CD4-positive, alpha-beta T cell treated with Interleukin-12 subunit alpha and Interleukin-12 subunit beta, for 1 hour (primary cell): ENCODE data around the gene NEB.

ENCODE experiments used
- DNase-seq: peaks from one replicate; pipeline ENCODE4 v3.0.0-alpha.2; 2020

The NEB gene, protein sequence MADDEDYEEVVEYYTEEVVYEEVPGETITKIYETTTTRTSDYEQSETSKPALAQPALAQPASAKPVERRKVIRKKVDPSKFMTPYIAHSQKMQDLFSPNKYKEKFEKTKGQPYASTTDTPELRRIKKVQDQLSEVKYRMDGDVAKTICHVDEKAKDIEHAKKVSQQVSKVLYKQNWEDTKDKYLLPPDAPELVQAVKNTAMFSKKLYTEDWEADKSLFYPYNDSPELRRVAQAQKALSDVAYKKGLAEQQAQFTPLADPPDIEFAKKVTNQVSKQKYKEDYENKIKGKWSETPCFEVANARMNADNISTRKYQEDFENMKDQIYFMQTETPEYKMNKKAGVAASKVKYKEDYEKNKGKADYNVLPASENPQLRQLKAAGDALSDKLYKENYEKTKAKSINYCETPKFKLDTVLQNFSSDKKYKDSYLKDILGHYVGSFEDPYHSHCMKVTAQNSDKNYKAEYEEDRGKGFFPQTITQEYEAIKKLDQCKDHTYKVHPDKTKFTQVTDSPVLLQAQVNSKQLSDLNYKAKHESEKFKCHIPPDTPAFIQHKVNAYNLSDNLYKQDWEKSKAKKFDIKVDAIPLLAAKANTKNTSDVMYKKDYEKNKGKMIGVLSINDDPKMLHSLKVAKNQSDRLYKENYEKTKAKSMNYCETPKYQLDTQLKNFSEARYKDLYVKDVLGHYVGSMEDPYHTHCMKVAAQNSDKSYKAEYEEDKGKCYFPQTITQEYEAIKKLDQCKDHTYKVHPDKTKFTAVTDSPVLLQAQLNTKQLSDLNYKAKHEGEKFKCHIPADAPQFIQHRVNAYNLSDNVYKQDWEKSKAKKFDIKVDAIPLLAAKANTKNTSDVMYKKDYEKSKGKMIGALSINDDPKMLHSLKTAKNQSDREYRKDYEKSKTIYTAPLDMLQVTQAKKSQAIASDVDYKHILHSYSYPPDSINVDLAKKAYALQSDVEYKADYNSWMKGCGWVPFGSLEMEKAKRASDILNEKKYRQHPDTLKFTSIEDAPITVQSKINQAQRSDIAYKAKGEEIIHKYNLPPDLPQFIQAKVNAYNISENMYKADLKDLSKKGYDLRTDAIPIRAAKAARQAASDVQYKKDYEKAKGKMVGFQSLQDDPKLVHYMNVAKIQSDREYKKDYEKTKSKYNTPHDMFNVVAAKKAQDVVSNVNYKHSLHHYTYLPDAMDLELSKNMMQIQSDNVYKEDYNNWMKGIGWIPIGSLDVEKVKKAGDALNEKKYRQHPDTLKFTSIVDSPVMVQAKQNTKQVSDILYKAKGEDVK (N-terminal part only)

DNA sequence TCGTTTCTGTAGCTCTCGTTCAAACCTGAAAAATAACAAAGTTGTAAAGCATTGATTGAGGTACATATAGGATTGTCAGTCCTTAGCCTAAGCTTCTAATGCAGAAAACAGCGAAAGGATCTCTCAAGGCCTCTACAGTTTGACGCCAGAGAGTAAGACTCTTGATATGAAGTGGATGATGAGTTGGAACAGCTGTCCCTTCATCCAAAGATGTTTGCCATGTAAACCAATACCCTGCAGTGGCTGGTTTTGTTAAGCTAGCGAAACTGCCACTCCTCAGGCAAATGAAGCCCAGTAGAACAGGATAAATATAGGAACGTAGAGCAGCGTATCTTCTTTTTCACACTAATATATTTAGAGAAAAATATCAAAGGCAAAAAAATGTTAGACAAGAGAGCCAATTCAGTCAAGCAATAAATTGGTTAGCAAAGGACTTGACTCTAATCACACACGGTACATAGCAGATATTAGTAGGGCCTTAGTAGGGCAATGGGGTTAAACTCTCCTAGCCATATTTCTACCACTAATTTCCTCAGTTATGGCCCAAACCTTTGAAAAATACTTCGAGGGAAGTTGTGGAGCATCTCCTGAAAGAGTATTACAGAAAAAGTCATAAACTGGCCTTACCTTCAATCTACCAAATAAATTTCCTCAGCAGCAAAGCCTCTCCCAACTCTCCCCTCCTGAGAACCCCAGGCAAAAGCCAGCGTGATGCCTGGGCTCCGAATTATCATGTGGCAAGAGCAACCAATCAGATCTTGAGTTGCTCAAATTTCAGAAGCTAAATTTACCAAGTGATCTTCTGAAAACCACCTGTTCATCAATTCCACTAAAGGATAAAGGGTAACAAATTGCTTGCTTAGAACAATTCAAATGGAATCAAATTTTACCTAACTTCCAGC is at the start of gene NEB:
TSS of gene NEB (minus strand) at position 706 of the 902 bp plus-strand sequence. CDS start 1,320 bp downstream, outside the sequence.
- DNase-seq = no peak

DNA sequence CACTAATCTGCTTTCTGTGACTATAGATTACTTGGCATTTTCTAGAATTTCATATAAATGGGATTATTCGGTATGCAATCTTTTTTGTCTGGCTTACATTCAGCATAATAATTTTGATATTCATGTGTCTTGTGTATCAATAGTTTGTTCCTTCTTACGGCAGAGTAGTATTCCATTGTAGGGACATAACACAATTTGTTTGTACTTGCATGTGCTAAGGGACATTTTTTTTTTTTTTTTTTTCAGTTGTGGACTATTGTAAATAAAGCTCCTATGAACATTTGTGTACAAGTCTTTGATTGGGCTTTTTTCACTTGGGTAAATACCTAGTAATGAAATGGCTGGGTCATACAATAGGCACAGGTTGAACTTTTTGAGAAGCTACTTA is 48.9 kb upstream of the NEB start:
- DNase-seq = no peak

DNA sequence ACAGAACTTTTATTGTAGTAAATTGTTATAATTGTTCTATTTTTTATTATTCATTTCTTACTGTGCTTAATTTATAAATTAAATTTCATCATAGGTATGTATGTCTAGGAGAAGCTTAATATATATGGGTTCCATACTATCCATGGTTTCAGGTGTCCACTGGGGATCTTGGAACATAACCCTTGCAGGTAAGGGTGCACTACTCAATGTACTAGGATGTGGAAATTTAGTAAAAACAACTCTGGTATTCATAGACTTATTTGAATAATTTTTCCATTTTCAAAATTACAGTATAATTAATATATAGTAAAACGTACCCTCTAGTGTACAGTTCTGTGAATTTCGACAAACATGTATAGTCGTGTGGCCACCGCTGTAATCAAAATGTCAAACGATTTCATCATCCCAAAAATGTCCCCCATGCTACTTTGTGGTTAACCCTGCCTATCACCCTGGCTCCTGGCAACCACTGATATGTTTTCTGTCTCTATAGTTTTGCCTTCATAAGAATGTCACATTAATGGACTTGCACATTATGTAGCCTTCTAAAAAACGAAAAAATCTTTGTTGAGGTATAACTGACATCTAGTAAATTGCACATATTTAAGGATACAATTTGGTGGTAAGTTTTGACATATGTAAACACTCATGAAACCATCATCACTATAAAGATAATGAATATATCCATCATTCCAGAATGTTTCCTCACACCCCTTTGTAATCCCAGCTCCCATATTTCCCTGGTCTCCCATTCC is 48.3 kb upstream of the NEB start:
- no peak for DNase-seq

DNA sequence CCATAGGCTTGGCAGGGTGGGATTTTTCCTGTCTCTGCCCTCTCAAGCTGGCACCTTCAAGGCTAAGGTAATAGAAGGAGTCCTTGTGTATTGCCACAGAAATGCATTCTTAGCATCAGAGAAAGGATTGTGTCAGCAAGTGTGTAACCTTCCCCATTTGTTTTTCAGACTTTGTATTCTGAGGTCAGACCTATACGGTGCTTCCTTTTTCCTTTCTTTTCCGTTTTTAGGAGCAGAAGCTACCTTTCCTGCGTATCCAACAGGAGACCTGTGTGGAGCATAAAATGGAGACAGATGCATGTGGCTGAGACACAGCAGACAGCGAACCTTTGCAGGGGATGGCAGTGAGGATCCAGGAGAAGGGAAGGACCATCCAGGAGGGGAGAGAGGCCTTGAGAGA is 47.4 kb upstream of the NEB start:
- DNase-seq = no peak

DNA sequence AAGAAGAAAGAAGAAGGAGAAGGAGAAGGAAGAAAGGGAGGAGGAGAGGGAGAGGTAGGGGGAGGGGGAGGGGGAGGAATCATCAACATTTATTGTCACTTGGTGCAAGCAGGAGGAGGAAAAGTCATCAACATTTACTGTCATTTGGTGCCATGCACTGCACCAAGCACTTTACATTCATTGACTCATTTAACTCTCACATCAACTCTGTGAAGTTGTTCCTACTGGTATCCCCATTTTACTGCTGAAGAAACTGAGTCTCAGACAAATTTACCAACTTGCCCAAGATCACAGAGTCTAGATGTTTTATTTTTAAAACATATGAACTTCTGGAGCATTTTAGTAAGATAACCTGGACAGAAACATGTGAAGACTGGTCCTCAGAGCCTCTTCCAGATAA is 46.7 kb upstream of the NEB start:
- no peak for DNase-seq

DNA sequence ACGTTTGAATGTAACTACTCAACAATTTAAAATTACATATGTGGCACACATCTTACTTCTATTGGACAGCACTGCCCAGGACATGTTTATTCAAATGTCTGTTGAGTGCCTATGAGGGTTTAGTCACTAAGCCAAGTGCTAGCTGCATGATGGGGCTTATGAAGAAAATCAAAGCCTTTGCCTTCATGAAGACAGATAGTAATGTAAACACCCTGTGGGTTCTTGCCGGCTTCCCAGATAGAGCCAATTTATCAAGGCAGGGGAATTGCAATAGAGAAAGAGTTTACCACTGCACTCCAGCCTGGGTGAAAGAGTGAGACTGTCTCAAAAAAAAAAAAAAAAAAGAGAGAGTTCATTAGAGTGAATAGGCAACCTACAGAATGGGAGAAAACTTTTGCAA is 43.7 kb upstream of the NEB start:
- DNase-seq = no peak

DNA sequence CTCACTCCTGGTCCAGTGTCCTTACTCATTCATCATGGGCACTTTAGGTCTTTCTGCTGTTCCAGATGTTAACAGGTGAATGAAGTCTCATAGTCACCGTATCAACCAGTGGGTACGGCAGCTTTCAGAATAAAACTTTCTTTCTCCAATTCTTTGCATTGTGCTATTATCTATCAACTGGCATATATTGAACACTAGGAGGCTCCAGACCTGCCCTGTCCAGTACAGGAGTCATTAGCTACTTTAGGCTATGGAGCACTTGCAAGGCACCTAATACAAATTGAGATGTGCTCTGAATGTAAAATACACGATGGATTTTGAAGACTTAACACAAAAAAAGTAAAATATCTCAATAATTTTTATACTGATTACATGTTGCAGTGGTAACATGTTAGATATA is 43.2 kb upstream of the NEB start:
- DNase-seq = no peak

DNA sequence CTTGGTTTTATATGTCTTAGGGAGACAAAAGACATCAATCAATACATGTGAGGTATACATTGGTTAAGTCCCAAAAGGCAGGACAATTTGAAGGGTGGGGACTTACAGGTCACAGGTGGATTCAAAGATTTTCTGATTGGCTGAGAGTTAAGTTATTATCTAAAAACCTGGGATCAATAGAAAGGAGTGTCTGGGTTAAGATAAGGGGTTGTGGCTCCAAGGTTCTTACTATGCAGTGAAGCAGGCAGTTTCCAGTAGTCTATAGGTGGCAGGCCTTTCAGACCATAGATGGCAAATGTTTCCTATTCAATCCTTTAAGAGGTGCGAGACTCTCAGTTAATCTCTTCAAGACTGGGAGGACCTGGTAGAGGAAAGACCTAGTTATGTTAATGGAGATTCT is 42.1 kb upstream of the NEB start:
- DNase-seq = no peak

DNA sequence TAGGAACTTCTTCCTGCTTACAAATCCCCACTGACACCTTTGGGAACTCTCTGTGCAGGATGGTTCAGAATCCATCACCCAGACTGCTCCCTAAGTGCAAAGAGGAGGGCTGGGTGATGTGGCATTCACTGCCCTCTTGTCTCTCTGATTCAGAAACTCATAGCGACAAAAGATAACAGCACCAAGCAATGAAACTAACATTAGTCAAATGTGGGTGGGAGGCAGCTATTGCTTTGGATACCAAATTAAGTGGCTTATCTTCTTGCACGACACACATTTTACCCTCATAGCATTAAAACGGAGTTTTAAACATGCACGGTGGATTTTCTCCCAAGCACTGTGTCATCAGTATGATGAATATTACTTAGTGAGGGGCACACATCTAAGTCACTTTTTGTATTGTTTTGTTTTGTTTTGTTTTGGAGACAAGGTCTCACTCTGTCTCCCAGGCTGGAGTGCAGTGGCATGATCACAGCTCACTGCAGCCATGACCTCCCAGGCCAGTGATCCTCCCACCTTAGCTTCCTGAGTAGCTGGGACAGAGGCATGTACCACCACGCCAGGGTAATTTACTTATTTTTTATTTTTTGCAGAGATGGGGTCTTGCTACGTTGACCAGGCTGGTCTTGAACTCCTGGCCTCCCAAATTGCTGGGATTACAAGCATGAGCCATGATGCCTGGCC is 40.9 kb upstream of the NEB start:
- DNase-seq = no peak

DNA sequence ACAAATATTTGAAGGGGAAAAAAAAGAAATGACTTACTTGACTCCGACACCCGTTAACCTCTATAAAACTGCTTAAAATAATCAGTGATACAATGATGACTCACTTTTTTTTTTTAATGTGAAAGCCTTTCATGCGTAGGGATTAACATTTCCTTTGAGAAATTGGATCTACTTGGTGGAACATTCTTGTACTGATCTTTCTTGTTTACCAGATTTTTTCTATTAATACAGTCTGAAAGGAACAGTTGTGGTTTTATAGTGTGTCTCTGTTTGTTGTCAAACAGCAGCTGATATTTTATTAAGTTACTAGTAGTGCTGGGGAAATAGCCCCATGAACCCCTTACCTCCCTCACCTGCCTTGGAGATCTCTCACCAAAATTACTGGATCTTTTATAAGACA is 40.2 kb upstream of the NEB start:
- DNase-seq = no peak

DNA sequence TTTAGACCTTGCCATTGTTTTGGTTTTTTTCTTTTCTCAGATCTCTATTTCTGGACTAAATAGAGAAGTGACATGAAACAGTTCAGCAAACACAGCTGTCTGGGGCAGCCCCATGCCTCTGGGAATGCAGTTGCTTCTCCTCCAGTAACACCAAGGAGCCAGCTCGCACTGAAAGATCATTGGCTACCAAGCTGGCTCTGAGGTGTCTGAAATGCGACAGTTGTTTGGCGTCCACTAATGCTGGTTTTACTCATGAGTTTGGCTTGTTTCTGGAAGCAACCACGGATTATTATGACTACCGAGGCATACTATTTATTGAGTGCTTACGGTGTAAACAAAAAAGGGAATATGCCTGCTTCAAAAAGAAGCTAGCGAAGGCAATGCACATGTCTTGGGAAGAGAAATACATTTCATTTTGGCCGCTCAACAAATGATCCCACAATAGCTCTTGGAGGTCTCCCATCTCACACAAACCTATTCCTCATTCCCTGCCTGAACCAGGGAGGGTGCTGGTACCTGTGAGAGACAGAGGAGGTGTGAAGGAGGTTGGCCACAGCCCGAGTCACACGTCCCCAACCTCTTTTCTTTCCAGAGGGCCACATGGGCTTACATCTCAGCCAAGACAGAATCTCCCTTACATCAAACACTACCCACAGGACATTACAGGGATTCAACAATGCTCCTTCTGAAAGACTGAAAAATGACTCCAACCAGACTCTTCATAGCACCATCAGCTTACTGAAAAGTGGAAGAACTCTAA is 37.5 kb upstream of the NEB start:
- no peak for DNase-seq

DNA sequence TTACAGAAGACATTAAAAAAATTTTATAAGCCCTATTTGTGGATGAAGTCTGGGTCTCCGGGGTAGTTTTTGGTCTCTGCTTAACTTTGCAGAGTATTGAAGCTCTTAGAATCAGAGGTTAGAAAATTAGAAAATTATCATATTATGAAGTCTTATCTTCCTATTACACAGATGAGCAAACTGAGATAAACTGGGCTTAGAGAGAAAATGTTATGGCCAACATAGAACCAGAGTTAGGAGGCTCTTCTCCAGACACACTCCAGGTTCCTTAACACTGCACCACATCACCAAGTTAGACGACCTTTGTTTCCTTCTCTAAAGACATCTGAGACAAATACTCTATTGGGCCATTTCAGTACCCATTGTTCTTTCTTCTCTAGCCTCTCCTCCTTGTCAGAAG is 36.7 kb upstream of the NEB start:
- no peak for DNase-seq

DNA sequence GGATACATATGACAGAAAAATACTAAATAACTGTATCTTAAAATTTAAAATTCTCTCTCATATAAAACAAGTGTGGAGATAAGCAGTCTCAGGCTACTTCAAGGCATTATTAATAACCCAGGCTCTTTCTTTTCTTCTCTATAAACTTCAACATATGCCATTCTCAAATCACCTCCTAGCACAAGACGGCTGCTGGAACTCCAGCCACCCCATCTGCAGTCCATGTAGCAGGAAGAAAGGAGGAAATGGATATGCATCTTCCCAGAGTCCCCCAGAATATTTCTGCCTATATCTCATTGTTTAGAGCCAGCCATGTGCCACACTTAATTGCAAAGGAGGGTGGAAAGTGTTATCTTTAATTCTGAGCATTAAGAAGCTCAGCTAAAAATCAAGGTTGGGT is 35.3 kb upstream of the NEB start:
- DNase-seq = no peak

DNA sequence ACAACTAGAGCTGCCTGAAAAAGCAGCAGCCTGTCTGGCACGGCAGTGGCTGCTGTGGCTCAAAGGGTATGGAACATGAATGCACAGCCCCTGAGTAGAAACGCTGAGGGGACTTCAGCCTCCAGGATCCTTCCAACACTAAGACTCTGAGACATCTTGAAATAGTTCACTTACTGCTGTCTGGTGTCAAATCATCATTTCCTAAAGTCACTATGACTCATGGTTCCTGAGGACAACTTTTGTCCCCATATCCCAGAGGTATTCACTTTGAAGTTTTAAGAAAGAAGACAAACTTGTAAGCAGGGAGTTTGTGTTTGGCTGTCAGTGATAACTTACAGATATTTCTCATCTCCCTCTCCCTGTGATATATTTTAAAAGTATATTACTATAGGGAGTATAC is 33.3 kb upstream of the NEB start:
- no peak for DNase-seq

DNA sequence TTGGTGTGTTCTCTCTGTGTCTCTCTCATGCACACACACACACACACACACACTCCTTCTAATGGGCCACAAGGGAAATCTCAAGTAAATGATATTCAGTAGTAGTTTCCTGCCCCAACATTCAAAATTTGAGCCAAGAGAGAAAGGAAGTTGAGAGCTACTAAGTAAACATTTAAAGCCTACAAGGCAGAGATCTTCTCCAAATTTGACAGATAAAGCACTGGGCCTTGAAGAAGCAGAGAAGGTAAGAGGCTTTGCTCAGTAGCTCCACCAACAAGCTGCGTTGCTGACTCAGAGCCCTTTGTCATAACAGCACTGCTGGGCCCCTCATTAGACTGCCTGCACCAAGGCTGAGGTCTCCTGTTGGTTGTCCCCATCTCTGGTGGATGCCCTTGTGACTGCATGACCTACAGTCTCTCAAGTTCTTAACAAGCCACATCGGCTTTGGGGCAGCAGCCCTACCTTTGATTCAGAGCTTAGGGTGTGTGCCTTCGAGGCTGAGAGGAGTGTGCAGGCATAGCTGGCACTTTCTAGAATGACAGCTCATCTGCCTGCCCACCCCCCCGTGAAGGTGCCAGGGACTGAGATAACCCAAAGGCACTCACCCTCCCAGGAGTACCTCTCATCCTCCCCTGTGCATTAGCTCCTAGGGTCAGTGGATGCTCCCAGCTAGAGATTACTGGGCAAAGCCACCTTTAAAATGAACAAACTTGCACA is 32.3 kb upstream of the NEB start:
- no peak for DNase-seq

DNA sequence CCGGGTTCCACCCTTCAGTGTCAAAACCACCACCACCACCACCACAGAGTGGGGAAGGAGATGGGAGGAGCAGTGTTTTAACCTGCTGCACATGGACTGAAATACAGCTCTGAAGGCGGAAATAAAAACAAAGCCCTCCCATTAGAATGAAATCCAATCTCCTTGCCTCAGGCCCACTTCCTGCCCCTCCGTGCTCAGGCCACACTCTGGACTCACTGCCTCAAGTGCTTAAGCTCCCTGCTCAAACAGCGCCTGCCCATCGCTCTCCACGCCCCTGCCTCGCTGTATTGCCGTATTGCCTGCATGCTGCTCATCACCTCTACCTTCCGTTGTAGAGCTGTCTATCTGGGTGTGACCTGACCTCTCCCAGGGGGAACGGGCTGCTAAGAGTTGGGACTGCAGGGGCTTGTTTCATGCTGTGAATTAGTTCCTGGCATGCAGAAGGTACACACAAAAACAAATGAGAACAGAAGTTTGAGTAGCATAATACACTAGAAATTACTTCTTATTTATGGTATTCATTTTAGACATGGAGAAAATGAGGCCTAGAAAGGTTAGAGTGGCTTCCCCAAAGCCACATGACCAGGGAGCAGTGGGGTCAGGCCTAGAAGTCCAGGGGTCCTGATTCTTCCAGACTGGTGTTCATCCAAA is 31.6 kb upstream of the NEB start:
- DNase-seq = no peak

DNA sequence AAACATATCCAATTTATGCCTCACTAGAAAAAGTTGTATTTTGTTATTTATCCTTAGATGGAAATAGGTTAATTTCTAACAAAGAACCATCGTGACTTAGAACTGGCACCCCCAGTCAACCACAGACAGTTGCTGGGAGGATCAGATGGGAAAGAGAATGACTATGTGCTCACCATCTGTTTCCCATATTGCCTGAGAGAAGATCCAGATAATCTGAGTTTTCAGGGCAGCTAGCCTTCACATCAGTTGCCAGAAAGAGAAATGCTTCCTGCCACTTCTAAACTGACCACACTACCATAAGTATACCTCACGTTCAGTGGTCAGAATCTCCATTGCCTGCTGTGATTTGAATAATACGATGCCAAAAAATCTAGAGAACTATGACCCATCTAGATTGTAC is 28.4 kb upstream of the NEB start:
- DNase-seq = no peak

DNA sequence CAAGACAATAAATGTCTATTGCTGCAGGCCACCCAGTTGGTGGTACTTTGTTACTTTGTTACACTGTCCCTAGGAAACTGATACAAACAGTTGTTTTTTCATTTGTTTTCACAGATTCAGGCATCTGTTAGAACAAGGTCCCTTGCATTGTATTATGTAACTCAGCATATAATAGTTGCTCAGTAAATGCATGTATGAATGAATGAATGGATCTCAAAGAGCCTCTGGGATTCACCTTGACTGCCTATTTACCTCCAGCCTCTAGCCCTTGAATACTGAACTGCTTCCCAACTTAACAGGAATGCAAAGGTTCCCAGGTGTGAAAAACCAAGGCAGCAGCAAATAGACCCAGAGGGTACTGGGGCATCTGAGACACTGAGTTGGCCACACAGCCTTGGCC is 27.4 kb upstream of the NEB start:
- no peak for DNase-seq

DNA sequence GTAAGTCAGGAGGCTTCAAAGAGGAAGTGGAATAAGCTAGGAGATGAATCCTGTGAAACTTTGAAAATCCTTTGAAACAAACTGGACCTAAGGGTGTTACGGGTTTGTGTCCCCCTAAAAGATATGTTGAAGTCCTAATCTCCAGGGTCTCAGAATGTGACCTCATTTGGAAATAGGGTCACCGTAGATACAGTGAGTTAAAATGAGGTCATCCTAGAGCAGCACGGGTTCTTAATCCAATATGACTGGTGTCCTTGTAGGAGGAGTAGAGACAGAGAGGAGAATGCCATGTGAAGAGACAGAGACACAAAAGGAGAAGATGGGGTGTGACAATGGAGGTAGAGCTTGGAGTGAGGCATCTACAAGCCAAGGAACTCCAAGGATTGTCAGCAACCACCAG is 26.9 kb upstream of the NEB start:
- no peak for DNase-seq
